GM18907 (cell line): ENCODE measurements around the gene RNU6-7.

ENCODE experiments used
- ATAC-seq: cut with Tn5 transposase; IDR thresholded peaks from one replicate; pipeline ENCODE4 v1.9.1; 2021; ENCODE audit warnings: mild to moderate bottlenecking, moderate library complexity; ENCODE audit not compliant: unreplicated experiment

Gene RNU6-7

GRCh38 chr14:32203928-32204357 lies 2.1 kb downstream of the RNU6-7 start:
- ATAC-seq = no peak

- ATAC-seq = no peak
Observed at GRCh38 chr14:32205554-32205953, 3.7 kb downstream of the RNU6-7 start.

GRCh38 chr14:32205984-32206383 lies 4.1 kb downstream of the RNU6-7 start:
- peak; percentile 21 for ATAC-seq

GRCh38 chr14:32206552-32206951 lies 4.7 kb downstream of the RNU6-7 start:
- ATAC-seq = no peak

- ATAC-seq = no peak
Observed at GRCh38 chr14:32208490-32208889, 6.6 kb downstream of the RNU6-7 start.

- ATAC-seq = no peak
Observed at GRCh38 chr14:32209471-32209870, 7.6 kb downstream of the RNU6-7 start.

- ATAC-seq = no peak
Observed at GRCh38 chr14:32211068-32211404, 9.2 kb downstream of the RNU6-7 start.

- no peak for ATAC-seq
Observed at GRCh38 chr14:32212833-32213232, 11.0 kb downstream of the RNU6-7 start.

GRCh38 chr14:32217301-32217700 lies 15.5 kb downstream of the RNU6-7 start:
- no peak for ATAC-seq

GRCh38 chr14:32224737-32225377 lies 23.0 kb downstream of the RNU6-7 start:
- no peak for ATAC-seq

GRCh38 chr14:32225378-32225920 lies 23.6 kb downstream of the RNU6-7 start:
- no peak for ATAC-seq

GRCh38 chr14:32226056-32226455 lies 24.2 kb downstream of the RNU6-7 start:
- no peak for ATAC-seq

GRCh38 chr14:32230181-32230580 lies 28.3 kb downstream of the RNU6-7 start:
- ATAC-seq = no peak

GRCh38 chr14:32230695-32231280 lies 28.9 kb downstream of the RNU6-7 start:
- no peak for ATAC-seq

GRCh38 chr14:32232481-32232880 lies 30.6 kb downstream of the RNU6-7 start:
- ATAC-seq = no peak

- ATAC-seq = no peak
Observed at GRCh38 chr14:32233260-32233659, 31.4 kb downstream of the RNU6-7 start.

- ATAC-seq = no peak
Observed at GRCh38 chr14:32244404-32244803, 42.6 kb downstream of the RNU6-7 start.

GRCh38 chr14:32246751-32247150 lies 44.9 kb downstream of the RNU6-7 start:
- no peak for ATAC-seq

- ATAC-seq = no peak
Observed at GRCh38 chr14:32249371-32249770, 47.5 kb downstream of the RNU6-7 start.

- no peak for ATAC-seq
Observed at GRCh38 chr14:32249780-32250179, 47.9 kb downstream of the RNU6-7 start.

- no peak for ATAC-seq
Observed at GRCh38 chr14:32250681-32251080, 48.8 kb downstream of the RNU6-7 start.

- ATAC-seq = no peak
Observed at GRCh38 chr14:32251530-32251929, 49.7 kb downstream of the RNU6-7 start.
